GM12878 (cell line): ENCODE results near the gene CLDN6. TPM values are rescaled to one million over a fixed set of nuclear protein-coding genes. Genes with fewer than 3 reads are reported as not detected.

Source experiments
- ATF3 ChIP-seq: IDR thresholded peaks from 2 replicates; pipeline ENCODE4 v1.6.1; 2011; ENCODE audit warnings: low read depth, mild to moderate bottlenecking, low read length, moderate library complexity, borderline replicate concordance; ENCODE audit errors: extremely low read depth
- BCL11A ChIP-seq: IDR thresholded peaks from 2 replicates; pipeline ENCODE4 v1.6.1; 2011; ENCODE audit warnings: low read depth, low read length
- BCLAF1 ChIP-seq: fragments of 450-650 bp; IDR thresholded peaks from 2 replicates; pipeline ENCODE4 v1.6.1; 2017; ENCODE audit warnings: antibody characterized with exemption, mild to moderate bottlenecking, moderate library complexity
- CREB1 ChIP-seq: IDR thresholded peaks from 2 replicates; pipeline ENCODE4 v1.6.1; 2012; ENCODE audit warnings: low read depth, mild to moderate bottlenecking, inconsistent platforms
- CUX1 ChIP-seq: IDR thresholded peaks from 2 replicates; pipeline ENCODE4 v1.6.1; 2012; ENCODE audit warnings: improper control_type of control experiment, low read depth, low read length; ENCODE audit not compliant: insufficient replicate concordance
- E2F4 ChIP-seq: IDR thresholded peaks from 2 replicates; pipeline ENCODE4 v1.6.1; 2012; ENCODE audit warnings: low read depth, low read length, improper control_type of control experiment
- EZH2 ChIP-seq: IDR thresholded peaks from 2 replicates; pipeline ENCODE4 v1.6.1; 2012; ENCODE audit warnings: low read depth, mild to moderate bottlenecking, control low read depth, inconsistent platforms, low read length, borderline replicate concordance; ENCODE audit not compliant: control insufficient read depth
- IRF5 ChIP-seq: fragments of 450-650 bp; IDR thresholded peaks from 2 replicates; pipeline ENCODE4 v1.6.1; 2017; ENCODE audit warnings: borderline replicate concordance
- NR2F1 ChIP-seq: fragments of 450-650 bp; conservative IDR thresholded peaks from 2 replicates; pipeline ENCODE4 v1.6.1; 2017; ENCODE audit warnings: mild to moderate bottlenecking
- POLR2A ChIP-seq: IDR thresholded peaks from 2 replicates; pipeline ENCODE4 v1.6.1; 2011; ENCODE audit warnings: low read depth, mild to moderate bottlenecking, low read length
- RAD51 ChIP-seq: fragments of 450-650 bp; IDR thresholded peaks from 2 replicates; pipeline ENCODE4 v1.6.1; 2016; ENCODE audit warnings: moderate library complexity, mild to moderate bottlenecking, inconsistent platforms
- TAF1 ChIP-seq: IDR thresholded peaks from 2 replicates; pipeline ENCODE4 v1.6.1; 2011; ENCODE audit warnings: mild to moderate bottlenecking, low read depth, low read length, borderline replicate concordance
- ZBTB40 ChIP-seq: fragments of 450-650 bp; IDR thresholded peaks from 2 replicates; pipeline ENCODE4 v1.6.1; 2016; ENCODE audit warnings: mild to moderate bottlenecking, moderate library complexity, borderline replicate concordance
- ZNF24 ChIP-seq: fragments of 450-650 bp; IDR thresholded peaks from 2 replicates; pipeline ENCODE4 v1.6.1; 2017; ENCODE audit warnings: antibody characterized with exemption, mild to moderate bottlenecking
- polyA plus RNA-seq, 11 experiments: library from polyadenylated mRNA; depleted of rRNA in 4 of 11; unstranded in 6 of 11; stranded (reverse) in 5 of 11; fragments of >200 nt; fragmentation: Nextera tagmentation in 4 of 11; fragmentation: Illumina TruSeq in 1 of 11; extraction: Ambion mirVana in 4 of 11; extraction: Trizol in 1 of 11; gene quantifications; 1 replicate in 1 of 11; 2 replicates in 10 of 11; pipeline versions ENCODE4 v1.2.1 to v1.2.3, GENCODE V29; 2011 to 2016; ENCODE audit warnings: inconsistent platforms in 2 of 11, missing spikeins in 2 of 11, low read depth in 1 of 11
- total RNA-seq, 4 experiments: library from RNA; depleted of rRNA in 3 of 4; stranded (reverse); fragments of >200 nt in 3 of 4; fragmentation: Illumina TruSeq in 1 of 4; extraction: Trizol in 1 of 4; gene quantifications; 2 replicates each; pipeline versions ENCODE4 v1.2.1 to v1.2.3, GENCODE V29; 2013 to 2021

The CLDN6 gene
- total and polyA plus RNA-seq, 10 of the 15 experiments (the other 5 are each of a cell fraction or from before 2014, with no cell fraction given): 0.15 to 0.26 (median 0.23) TPM; not detected in 7

GRCh38 chr16:3059041-3059722 is 41.2 kb upstream of the CLDN6 start (continued):
- no peak for TF ChIP-seq CUX1
- no peak for TF ChIP-seq CREB1
- TF ChIP-seq BCL11A: no peak
- no peak for TF ChIP-seq ATF3
- TF ChIP-seq ZNF24: peak; percentile 44; the same call in 1 of the 2 replicates
- no peak for TF ChIP-seq ZBTB40
- TF ChIP-seq TAF1: no peak
- no peak for TF ChIP-seq IRF5
- TF ChIP-seq E2F4: no peak
- no peak for TF ChIP-seq BCLAF1
- no peak for TF ChIP-seq RAD51
- TF ChIP-seq NR2F1: no peak; the same call in none of the 2 replicates
- no peak for TF ChIP-seq EZH2
- peak; percentile 71 for TF ChIP-seq POLR2A
